Stimulated activated CD4-positive, alpha-beta T cell treated with anti-CD3 and anti-CD28 coated beads, Interleukin-15, amount 100 ng/mL, for 48 hours (primary cell): ENCODE results near the gene IL20RB.

ENCODE experiments used
- DNase-seq, 2 donors: peaks; one replicate each; pipeline ENCODE4 v3.0.0-alpha.2; 2020; ENCODE audit warnings: low read depth in 2 of 2

IL20RB gene, protein sequence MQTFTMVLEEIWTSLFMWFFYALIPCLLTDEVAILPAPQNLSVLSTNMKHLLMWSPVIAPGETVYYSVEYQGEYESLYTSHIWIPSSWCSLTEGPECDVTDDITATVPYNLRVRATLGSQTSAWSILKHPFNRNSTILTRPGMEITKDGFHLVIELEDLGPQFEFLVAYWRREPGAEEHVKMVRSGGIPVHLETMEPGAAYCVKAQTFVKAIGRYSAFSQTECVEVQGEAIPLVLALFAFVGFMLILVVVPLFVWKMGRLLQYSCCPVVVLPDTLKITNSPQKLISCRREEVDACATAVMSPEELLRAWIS

DNA sequence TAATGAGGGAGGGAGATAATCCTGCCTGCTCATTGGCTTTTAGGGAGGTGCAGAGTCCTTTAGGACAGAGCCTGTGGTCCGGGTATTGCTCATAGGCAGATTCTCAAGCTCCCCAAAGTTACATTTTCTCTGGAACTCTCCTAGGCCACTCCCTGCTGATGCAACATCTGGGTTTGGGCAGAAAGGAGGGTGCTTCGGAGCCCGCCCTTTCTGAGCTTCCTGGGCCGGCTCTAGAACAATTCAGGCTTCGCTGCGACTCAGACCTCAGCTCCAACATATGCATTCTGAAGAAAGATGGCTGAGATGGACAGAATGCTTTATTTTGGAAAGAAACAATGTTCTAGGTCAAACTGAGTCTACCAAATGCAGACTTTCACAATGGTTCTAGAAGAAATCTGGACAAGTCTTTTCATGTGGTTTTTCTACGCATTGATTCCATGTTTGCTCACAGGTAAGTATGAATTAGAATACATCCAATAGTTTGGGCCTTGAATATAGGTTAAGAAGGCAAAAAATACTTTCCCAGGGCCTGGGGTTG lies at the start of gene IL20RB:
TSS of gene IL20RB (plus strand) at position 233 of the 538 bp plus-strand sequence. CDS start at position 364, 131 bp downstream.
- DNase-seq = no peak

DNA sequence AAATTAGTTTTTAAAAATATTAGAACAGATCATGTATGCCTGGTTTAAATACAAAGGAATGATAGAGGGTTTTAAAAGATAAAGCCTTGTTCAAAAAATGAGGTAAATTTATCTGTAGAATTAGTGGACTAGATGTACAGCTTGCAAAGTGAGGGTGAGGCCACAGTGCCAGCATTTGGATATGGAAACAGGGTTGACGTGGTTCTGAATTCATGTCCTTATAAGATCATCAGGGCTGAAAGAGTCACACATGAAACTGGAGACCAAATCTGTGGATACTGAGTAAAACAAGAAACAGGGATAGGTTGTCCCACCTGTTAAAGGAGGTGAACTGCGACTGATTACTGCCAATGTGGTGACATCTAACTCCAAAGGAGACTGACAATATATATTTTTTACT lies 49.5 kb upstream of the IL20RB start:
- DNase-seq = no peak

DNA sequence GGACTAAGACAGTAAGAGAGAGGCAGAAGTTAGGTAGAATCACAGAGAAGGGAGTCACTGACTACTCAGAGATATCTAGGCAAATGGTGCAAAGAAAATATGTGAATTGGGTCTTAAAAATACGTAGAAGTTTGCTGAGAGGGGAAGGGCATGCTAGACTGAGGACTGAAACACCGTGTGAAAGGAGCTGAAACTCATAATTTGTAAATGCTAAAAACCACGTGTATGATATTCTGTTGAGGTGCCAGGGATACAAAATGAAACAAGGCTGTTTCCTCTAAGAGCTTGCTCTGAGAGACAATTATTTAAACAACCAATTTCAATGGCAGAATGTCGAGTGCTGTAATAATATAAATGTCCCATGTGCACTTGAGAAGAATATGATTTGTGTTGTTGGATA lies 48.6 kb upstream of the IL20RB start:
- DNase-seq = no peak

DNA sequence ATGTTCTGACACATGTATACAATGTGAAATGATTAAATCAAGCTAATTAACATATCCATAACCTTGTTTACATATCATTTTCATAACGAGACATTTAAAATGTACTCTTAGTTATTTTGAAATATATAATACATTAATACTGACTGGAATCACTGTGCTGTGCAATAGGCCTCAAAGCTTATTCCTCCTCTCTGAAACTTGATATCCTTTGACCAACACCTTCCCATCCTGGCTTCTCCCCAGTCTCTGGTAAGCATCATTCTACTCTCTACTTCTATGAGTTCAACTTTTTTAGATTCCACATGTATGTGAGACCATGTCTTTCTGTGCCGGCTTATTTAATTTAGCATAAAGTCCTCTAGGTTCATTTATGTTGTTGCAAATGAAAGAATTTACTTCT lies 47.1 kb upstream of the IL20RB start:
- no peak for DNase-seq

DNA sequence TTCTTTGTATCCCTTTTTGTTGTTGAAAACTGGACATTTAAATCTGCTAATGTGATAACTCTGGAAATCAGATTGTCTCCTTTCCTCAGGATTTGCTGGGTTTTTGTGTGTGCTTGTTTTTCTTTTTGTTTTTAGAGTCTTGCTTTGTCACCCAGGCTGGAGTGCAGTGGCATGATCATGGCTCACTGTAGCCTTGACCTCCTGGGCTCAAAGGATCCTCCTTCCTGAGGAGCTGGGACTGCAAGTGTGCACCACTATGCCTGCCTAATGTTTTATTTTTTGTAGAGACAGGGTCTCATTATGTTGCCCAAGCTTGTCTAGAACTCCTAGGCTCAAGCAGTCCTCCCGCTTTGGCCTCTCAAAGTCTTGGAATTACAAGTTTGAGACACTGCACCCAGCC lies 44.6 kb upstream of the IL20RB start:
- DNase-seq = no peak

DNA sequence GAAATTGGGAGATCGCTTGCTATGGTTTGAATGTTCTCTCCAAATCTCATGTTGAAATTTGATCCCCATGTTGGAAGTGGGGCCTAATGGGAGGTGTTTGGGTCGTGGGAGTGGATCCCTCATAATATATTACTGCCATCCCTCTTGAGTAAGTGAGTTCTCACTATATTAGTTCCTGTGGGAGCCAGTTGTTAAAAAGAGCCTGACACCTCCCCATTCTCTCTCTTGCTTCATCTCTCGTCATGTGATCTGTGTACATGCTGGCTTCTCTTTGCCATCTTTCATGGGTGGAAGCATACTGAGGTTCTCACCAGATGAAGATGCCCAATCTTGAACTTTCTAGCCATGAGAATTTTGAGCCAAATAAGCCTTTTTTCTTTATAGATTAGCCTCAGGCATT lies 43.0 kb upstream of the IL20RB start:
- DNase-seq = no peak

DNA sequence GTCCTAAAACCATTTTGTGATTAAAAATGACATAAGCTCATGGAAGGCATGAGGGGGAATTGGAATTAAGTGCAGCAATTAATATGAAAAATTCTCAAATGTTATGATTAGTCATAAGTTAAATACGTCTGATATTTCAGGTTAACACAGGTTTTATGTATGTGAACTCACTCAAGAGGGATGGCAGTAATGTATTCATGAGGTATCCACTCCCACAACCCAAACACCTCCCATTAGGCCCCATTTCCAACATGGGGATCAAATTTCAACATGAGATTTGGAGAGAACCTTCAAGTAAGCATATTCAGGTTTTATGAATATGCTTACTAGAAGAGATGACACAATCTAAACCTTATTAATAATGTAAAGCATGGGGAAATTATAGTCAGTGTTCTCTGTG lies 41.6 kb upstream of the IL20RB start:
- DNase-seq = no peak

DNA sequence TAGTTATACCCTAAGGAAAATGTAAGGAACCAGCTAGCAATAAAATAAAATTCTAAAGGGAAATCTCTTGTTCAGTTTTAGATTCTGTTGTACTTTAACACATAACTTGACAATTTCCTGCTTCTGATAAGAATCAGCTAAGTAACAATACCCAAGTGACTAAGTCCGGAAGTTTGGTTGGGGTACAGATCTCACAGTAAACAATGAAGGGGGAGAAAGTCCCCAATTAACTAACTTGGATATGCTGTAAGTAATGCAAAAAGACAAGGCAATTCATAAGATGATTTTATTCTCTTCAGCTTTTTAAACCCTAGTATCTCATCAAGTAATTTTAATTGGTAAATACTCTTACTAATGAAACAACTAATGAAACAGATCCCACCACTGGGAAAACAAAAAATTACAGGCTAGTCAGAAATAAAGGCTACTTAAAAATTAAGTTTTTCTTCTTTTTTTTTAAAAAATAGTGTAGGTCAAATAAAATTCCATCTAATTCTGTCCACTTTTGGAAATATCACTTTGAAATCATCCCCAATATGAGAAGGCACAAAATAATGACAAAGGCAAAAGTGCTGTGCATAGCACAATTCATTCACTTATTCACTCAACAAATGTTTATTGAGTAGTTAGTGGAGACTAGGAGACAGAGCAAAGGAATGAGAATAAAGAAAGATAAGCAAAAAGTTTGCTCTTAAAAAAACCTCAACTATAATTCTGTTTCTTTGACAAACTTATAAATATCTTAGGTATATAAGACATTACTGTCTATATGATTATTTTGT lies 37.8 kb upstream of the IL20RB start:
- no peak for DNase-seq

DNA sequence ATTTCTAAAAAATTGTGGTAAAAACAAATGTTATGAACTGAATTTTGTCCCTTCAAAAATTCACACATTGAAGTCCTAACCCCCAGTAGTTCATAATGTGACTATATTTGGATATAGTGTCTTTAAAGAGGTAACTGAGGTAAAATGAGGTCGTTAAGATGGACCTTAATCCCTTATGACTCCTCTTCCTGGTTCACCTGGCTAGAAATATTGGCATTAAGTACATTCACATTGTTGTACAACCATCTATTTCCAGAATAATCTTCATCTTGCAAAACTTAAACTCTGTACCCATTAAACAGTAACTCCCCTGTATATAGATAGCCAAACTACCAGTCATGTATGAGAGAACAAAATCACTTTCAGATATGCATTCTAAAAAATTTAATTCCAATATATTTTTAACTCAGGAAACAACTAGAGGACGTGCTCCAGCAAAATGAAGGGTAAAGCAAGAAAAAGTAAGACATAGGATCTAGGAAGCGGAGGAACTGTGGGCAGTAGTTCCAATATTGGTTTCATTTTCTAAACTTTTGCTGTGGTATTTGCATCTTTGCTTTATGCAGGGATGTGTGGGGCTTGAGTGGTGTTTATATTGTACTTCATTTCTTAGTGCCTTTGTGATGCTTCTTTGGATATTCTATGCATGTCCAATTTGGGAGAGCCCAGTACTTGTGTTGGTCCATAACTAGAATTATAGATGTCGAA lies 36.7 kb upstream of the IL20RB start:
- DNase-seq = no peak

DNA sequence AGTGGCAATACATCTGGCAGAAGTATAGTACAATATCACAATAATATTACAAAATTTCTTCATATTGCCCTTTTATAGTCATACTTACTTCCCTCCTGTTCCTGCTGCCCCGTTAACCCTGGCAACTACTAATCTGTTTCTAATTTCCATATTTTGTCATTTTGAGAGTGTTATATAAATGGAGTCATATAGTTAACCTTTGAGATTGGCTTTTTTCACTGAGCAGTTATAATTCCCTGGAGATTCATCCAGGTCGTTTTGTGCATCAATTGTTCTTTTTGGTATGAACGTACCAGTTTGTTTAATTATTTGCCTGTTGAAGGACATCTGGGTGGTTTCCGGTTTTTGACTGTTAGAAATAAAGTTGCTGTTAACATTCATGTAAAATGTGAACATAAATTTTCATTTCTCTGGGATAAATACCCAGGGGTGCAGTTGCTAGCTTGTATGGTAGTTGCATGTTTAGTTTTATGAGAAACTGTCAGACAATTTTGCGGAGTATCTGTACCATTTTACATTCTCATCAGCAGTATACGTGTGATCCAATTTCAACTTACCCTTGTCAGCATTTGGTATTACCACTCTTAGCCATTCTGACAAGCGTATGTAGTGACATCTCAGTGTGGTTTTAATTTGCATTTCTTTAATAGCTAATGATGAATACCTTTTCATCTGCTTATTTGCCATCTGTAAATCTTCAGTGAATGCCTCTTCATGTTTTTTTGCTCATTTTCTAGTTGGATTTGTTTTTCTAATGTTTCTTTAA lies 32.2 kb upstream of the IL20RB start:
- no peak for DNase-seq

DNA sequence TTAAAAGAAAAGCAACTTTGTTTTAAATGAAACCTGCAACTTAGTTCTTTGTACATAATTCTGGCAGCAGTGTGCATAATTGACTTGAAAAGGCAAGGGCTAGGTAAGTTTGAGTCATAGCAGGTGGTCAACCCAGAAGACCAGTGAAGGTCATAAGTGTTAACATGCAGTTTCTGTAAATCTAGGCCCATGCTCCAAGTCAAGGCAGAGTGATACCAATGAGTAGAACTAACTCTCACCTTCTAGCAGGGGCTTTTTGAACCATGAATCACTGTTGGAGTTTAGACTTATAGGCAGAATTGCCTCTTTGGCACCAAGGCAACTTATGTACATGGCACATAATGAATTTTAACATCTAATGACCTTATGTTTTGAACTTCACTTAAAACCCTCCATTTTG lies 29.5 kb upstream of the IL20RB start:
- DNase-seq = no peak

DNA sequence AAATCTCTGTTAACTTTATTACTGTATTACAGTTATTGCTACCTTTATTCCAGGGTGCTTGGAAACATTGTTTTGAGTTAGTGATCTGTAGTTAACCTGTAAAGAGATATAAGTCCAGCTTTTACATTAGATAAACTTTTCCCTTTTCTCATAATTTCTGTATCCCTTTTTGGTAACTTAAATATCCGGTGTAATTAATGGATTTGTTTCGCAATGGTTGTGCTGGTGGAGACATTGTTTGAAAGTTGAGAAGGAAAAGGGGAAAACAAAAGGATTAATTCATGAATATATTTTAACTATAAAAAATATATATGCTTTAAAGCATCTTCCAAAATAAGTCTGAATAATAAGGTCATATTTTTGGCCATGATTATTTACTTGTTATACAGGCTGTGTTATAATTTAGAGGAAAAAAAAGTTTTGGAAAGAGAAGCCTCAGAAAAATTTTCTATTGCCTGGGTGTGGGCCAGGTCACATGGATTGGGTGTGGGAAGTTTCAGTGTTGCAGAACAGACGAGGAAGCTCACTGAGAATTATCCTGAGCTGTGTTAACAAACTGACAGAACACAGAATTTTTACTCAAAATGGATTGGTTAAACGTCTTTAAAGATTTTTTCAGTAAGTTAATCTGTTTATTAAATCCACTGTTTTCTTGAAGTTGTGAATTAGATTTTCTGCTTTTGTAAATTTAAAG lies 27.7 kb upstream of the IL20RB start:
- DNase-seq = no peak

DNA sequence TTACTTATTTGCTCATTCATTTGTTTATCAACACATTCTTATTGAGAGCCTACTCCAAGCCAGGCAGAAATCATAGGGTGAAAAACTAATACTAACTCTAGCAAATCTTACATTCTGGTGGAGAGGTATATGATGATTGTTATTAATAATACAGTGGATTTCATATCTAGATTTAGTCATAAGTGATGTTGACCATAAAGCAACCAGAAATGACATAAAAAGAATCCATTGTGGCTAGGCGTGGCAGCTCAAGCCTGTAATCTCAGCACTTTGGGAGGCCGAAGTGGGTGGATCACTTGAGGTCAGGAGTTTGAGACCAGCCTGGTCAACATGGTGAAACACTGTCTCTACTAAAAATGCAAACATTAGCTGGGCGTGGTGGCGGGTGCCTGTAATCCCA lies 26.2 kb upstream of the IL20RB start:
- DNase-seq = no peak

DNA sequence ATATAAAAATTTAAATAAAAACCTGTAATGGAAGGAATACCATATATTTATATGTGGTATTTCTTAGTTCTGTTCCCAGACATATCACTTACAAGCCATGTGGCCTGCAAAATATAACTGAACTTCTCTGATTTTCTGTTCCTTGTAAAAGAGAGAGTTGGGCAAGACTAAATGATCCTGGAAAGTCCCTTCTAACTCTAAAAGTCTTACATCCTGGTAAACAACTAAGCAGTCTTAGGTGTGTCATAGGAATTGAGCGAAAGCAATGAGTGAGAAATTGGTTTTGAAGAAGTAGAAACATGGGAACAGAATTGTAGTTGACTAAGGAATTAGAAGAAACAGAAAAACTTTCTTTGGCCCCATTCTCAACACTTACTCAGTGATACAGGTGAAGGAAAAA lies 25.3 kb upstream of the IL20RB start:
- DNase-seq = no peak

DNA sequence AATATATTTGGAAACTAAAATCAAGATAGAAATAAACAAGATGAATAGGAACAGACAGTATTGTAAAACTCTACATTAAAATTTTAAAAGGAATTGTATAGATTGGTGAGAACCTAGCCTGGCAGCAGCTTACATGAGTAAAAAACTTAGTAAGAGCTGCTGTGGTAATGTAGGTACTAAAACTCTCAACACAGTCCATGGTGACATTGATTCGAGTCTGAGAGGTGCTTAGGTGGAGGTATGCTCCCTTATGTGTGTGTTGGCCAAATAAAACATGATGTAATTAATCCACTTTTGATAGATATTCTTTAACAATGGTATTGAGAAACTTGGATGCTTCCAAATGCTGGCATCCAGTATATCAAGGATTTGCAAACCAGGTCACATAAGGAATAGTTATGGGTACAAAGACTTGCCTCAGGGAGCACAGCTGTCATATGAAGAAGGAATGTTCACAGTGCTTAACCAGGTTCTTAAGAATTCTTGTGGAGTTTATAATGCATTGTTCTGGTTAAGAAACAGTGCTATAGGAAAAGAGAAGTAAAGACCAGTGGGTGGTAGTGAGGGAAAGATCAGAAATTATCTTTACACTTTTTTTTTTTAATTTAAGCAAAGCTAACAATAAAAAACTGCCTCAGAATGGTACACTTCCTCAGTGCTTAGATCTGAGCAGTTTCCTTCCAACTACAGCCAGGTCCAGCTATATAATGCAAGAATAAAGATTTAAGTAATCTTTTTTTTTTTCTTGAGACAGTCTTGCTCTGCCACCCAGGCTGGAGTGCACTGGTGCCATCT lies 24.6 kb upstream of the IL20RB start:
- DNase-seq = no peak

DNA sequence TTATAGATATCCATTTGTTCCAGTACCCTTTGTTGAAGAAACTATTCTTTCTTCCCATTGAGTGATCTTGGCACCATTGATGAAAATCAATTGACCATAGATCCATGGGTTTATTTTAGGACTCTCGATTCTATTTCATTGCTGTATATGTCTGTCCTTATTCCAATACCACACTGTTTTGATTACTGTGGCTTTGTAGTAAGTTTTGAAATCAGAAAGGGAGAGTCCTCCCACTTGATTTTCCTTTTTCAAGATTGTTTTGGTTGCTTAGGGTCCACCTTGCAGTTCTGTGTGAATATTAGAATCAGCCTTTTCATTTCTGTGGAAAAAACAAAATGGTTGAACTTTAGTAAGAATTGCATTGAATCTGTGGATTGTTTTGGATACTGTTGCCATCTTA lies 20.6 kb upstream of the IL20RB start:
- DNase-seq = no peak

DNA sequence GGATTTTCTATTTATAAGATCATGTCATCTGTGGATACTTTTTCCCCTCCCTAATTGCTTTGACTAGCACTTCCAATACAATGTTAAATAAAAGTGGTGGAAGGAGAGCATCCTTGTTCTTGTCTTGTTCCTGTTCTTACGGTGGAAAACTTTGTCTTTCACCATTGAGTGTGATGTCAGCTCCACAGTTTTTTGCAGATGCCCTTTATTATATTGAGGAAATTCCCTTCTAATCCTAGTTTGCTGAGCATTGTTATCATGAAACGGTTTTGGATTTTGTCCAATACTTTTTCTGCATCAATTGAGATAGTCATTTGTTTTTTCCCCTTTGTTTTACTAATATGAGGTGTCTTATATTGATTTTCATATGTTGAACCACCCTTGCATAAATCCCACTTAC lies 19.9 kb upstream of the IL20RB start:
- no peak for DNase-seq

DNA sequence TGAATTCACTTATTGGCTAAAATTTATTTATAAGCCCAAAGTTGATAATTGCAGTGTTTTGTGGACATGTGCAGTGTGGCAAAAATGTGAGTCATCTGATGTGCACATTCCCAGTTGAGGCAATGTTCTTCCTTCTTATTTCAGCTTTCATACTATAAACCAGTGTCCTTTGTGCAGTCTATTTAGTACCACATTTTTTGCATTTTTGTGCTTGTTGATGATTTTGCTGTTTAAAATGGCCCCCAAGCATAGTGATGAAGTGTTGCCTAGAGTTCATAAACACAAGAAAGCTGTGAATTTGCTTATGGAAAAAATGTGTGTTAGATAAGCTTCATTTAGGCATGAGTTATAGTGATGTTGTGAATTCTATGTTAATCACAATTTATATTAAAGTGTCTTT lies 19.4 kb upstream of the IL20RB start:
- no peak for DNase-seq

DNA sequence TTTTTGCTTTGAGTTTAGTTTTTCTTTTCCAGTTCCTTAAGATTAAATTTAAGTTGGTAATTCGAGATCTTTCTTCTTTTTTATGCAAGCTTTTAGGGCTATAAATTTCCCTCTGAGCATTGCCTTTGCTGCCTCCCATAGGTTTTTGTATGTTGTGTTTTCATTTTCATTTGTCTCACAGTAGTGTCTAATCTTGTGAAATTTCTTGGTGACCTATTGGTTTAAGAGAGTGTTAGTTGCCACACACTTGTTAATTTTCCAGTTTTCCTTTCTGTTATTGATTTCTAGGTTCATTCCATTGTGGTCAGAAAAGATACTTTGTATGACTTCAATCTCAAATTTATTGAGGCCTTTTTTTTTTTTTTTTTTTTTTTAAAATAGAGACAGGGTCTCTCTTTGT lies 18.3 kb upstream of the IL20RB start:
- no peak for DNase-seq

DNA sequence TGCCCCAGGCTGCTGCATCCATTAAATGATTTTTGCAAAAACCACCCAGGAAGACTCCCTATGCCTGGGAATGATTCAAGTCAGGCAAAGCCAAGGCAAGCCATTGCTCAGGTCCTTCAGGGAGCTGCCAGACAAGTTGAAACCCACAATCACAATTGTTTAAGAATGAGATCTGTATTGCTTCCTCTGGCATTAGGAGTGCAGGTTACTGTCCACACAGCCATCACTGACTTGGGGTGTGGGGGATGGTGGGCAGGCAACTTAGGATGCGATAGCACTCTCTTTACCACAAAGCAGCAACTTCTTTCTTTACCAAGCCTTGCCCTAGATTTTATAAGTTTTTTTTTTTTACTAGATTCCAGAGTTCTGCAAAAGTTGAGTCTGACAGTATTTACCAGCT lies 15.0 kb upstream of the IL20RB start:
- DNase-seq = no peak
